ENCODE data around the gene CDH4.

DNA sequence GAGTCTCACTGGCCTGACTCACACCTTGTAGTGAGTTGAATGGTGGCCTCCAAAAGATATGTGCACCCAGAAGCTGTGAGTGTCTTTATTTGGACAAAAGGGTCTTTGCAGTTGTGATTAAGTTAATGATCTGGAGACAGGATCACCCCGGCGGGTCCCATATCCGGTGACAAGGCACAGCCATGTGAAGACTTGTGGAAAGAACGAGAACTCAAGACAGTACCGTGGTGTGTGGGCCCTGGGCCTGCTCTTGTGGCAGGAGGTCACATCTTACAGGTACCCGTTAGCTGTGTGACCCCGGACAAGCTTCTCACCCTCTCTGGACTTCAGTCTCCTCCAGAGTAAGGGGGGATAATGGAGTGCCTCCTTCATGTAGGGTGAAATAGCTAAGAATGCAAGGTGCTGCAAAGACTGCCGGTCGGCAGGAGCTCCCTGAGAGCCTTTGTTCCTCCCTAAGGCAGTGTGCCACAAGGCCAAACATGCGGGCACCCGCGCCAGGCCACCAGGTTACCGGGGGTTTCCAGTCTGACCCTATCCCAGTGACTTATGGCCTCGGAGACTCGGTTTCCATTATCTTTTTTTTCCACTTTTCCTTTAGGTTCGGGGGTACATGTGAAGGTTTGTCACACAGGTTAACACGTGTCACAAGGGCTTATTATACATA is 39.2 kb downstream of the CDH4 start:
- TF ChIP-seq, protein P1, sequence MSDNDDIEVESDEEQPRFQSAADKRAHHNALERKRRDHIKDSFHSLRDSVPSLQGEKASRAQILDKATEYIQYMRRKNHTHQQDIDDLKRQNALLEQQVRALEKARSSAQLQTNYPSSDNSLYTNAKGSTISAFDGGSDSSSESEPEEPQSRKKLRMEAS (IDR thresholded peaks at IDR 0.05): no peak
- TF ChIP-seq NFIC (IDR thresholded peaks at IDR 0.05): no peak

Measured in Ishikawa (cell line).